Keratinocyte (primary cell): ENCODE results near the gene SLC12A8.

Experiments used
- EZH2 ChIP-seq: IDR thresholded peaks from one replicate; pipeline ENCODE4 v1.6.1; 2012; ENCODE audit warnings: inconsistent platforms, mild to moderate bottlenecking, low read length, moderate library complexity
- TF ChIP-seq, protein P1 (sequence below), 3 experiments: IDR thresholded peaks in 1 of 3; conservative IDR thresholded peaks in 1 of 3; optimal IDR thresholded peaks in 1 of 3; 2 replicates in 2 of 3; 3 replicates in 1 of 3; pipeline versions ENCODE3 to v1.5.1; 2011; ENCODE audit warnings: low read length in 3 of 3, mild to moderate bottlenecking in 3 of 3, moderate library complexity in 2 of 3, control low read depth in 1 of 3, inconsistent platforms in 1 of 3; ENCODE audit not compliant: insufficient read depth in 2 of 3; ENCODE audit errors: extremely low read depth in 1 of 3

DNA sequence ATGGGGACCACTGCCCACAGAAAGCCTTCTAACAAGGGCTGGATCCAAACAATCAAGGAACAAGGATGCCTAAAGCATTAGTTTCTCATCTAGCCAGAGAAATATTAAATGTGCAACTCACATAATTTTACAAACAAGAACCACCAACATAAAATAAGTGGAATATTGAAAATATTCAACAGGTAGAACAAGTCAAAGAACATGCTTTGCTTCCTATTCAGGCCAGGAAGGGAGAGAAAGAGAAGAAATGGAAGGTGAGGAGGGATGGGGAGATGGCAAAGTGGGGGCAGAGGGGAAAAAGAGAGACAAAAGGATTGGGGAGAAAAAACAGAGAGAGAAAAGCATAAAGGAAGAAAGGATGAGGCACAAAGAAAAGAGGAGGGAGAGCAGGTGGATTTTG, 63.1 kb downstream of the SLC12A8 start:
- TF ChIP-seq, protein P1, sequence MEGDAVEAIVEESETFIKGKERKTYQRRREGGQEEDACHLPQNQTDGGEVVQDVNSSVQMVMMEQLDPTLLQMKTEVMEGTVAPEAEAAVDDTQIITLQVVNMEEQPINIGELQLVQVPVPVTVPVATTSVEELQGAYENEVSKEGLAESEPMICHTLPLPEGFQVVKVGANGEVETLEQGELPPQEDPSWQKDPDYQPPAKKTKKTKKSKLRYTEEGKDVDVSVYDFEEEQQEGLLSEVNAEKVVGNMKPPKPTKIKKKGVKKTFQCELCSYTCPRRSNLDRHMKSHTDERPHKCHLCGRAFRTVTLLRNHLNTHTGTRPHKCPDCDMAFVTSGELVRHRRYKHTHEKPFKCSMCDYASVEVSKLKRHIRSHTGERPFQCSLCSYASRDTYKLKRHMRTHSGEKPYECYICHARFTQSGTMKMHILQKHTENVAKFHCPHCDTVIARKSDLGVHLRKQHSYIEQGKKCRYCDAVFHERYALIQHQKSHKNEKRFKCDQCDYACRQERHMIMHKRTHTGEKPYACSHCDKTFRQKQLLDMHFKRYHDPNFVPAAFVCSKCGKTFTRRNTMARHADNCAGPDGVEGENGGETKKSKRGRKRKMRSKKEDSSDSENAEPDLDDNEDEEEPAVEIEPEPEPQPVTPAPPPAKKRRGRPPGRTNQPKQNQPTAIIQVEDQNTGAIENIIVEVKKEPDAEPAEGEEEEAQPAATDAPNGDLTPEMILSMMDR (optimal IDR thresholded peaks at IDR 0.05 in 1 of 3, IDR thresholded peaks at IDR 0.05 in 1 of 3, conservative IDR thresholded peaks at IDR 0.05 in 1 of 3; ENCODE audit: extremely low read depth in 1 of 3, insufficient read depth in 2 of 3, low read length in 3 of 3), result no peak
- no peak for TF ChIP-seq EZH2
